AG09319 (cell line): ENCODE results near the gene EIF4G2.

Experiments
- DNase-seq: peaks from one replicate; pipeline ENCODE4 v3.0.0-alpha.2; 2010; ENCODE audit warnings: low read depth; ENCODE audit errors: extremely low read depth
- CTCF ChIP-seq: IDR thresholded peaks from 2 replicates; pipeline ENCODE4 v1.5.1; 2011; ENCODE audit warnings: low read depth, mild to moderate bottlenecking, inconsistent platforms, low read length, moderate library complexity

Gene EIF4G2

GRCh38 chr11:10797001-10797400, 11.7 kb downstream of the EIF4G2 start:
- TF ChIP-seq CTCF = no peak
- DNase-seq = no peak

- no peak for DNase-seq
- TF ChIP-seq CTCF = no peak
Observed at GRCh38 chr11:10796191-10796590, 12.5 kb downstream of the EIF4G2 start.

- no peak for TF ChIP-seq CTCF
- DNase-seq = no peak
Observed at GRCh38 chr11:10793470-10794255, 15.1 kb downstream of the EIF4G2 start.

GRCh38 chr11:10792385-10793068, 16.2 kb downstream of the EIF4G2 start:
- no peak for DNase-seq
- TF ChIP-seq CTCF = peak; percentile 94

GRCh38 chr11:10786451-10786850, 22.3 kb downstream of the EIF4G2 start:
- no peak for TF ChIP-seq CTCF
- DNase-seq = no peak

- no peak for DNase-seq
- TF ChIP-seq CTCF = no peak
Observed at GRCh38 chr11:10785146-10785474, 23.6 kb downstream of the EIF4G2 start.
